Hair follicle dermal papilla cell (primary cell): Measurements from ENCODE around the gene IGSF6. TPM values are rescaled to one million over a fixed set of nuclear protein-coding genes. Genes with fewer than 3 reads are reported as not detected.
A peak's percentile ranks its signal among the peaks of the same experiment; 100 is the strongest.

Experiments used
- small RNA-seq: library from RNA; depleted of rRNA; stranded (forward); fragments of <200 nt; gene quantifications from one replicate; pipeline ENCODE3, GENCODE V24; 2012
- total RNA-seq: library from RNA; depleted of rRNA; stranded (reverse); fragments of >200 nt; gene quantifications from 2 replicates; pipeline ENCODE4 v1.2.3, GENCODE V29; 2012

IGSF6 gene, protein sequence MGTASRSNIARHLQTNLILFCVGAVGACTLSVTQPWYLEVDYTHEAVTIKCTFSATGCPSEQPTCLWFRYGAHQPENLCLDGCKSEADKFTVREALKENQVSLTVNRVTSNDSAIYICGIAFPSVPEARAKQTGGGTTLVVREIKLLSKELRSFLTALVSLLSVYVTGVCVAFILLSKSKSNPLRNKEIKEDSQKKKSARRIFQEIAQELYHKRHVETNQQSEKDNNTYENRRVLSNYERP
- total RNA-seq = not detected in 2 replicates

DNA sequence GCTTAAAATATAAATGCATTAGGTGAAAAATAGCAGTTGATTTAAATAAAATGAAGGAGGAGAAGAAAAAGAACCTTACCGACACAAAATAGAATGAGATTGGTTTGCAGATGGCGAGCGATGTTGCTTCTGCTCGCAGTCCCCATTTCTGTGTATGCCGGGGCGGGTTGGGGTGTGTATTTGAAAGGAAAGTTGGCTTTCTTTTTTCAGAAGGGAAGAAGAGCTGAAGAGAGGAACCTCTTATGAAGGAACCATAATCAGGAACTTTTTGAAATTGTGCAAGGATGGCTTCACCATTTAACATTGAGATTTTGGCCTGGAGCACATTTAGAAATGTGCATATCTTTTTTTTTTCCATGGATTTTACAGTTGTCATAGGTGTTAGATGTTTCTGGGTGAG, at the start of gene IGSF6:
Gene IGSF6 (minus strand): TSS at position 156 of the 400 bp plus-strand sequence. CDS start 10 bp downstream, at position 146.

DNA sequence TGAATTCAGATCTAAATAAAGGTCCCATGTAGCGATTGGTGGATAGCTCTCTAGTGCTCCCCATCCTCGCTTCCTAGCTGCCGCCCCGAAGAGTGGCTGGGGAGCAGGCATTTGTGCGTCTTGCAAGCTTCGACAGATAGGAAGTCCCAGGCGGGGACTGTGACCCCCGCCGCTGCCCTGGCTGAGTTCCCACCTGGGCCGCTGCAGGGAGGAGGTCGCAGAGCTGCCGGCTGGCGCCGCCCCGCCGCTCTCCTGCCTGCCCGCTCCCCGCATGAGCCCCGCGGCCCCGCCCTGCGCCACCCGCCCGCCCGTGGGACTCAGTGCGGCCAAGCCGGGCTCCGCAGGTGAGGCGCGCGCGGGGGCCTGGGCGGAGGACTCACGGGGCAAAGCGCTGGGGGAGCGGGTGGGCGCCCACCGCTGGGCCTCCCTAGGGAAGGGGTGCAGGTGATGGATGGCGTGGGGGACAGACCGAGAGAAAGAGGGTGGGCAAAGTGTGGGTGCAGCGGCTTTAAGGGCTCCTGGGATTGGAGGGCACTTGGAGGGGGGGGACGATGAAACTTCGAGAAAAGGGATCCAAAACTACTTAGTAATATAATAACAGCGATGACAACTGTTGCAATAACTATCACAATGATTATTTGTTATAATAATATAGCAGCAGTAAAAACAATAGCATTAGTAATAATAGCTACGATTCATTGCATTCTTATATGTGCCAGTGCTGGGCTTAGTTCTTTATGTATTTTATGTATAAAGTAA, 11.7 kb upstream of the IGSF6 start, which contains the start of gene OTOA:
Gene OTOA (plus strand): TSS at position 80 of the 759 bp plus-strand sequence. CDS start 14,547 bp downstream, outside the sequence.

DNA sequence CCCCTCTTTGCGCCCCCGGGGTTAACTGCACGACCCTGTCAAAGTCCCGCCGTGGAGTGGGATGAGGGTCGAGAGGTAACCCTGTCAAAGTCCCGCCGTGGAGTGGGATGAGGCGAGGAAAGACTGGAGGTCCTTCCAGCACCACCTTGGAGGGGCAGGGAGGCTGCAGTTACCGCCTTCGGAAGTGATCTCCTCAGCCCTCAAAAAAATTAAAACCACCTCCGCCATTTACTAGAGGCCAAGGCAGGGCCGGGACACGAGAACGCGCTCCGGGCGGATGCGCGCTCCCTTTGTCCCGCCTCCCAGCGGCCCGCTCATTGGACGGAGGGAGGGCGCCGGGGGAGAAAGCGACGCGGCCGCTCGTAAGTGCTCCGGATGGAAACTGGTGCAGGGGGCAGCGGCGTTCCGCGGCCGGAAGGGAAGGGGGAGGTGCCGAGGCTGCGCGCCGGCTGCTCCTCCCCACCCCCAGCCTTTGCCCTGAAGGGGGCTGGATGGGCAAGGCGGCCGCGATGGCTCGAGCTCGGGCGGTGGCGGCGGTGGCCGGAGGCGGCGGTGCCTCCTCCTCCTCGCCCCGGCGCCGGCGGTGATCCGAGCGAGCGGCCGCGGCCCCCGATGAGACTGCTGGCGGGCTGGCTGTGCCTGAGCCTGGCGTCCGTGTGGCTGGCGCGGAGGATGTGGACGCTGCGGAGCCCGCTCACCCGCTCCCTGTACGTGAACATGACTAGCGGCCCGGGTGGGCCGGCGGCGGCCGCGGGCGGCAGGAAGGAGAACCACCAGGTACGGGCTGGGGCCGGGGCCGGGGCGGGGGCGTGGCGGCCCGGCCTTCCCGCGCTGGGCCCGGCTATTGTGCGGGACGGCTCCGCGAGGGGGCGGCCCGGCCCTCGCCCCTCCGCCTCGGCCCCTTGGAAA, 53.0 kb downstream of the IGSF6 start, which contains the start of gene METTL9:
Gene METTL9 (plus strand): TSS at position 456 of the 909 bp plus-strand sequence. CDS start 157 bp downstream, at position 613.

Small RNAs within 50 kb of the gene (small RNA-seq; reads per million reads assigned to genes)
- gene RNU6-1005P (0.71 reads per million, percentile 8 among the genes with 10 or more reads in this experiment), gene RNU6-196P (not detected)

Other genes with a start within 250 kb of the IGSF6 start
- gene METTL9, start 53.0 kb downstream of the IGSF6 start, total RNA-seq = 134 and 138 TPM in 2 replicates
- gene OTOA, start 11.4 kb upstream of the IGSF6 start, total RNA-seq = 0.16 and 0.36 TPM in 2 replicates
- gene NPIPB4, start 205.1 kb upstream of the IGSF6 start, total RNA-seq = 30.4 and 56.1 TPM in 2 replicates